Sigmoid colon (tissue), 7 donors: ENCODE measurements around the gene AIFM2. TPM values are rescaled to one million over a fixed set of nuclear protein-coding genes. Genes with fewer than 3 reads are reported as not detected.

Experiments
- DNase-seq: peaks from one replicate; pipeline ENCODE4 v3.0.0-alpha.2; 2019
- H3K27ac ChIP-seq, 4 donors: fragments of 200-600 bp; sonication (generic); one replicate each; pipeline ENCODE4 v1.5.1; 2016 to 2019; ENCODE audit warnings: mild to moderate bottlenecking in 1 of 4
- H3K27me3 ChIP-seq, 3 donors: fragments of 200-600 bp; sonication (generic); one replicate each; pipeline ENCODE4 v1.5.1; 2019; ENCODE audit warnings: mild to moderate bottlenecking in 1 of 3
- H3K36me3 ChIP-seq, 4 donors: fragments of 200-600 bp; sonication (generic); one replicate each; pipeline ENCODE4 v1.5.1; 2016 to 2019
- H3K4me1 ChIP-seq, 4 donors: fragments of 200-600 bp; sonication (generic); one replicate each; pipeline ENCODE4 v1.5.1; 2017 to 2019
- H3K4me3 ChIP-seq, 4 donors: fragments of 200-600 bp; sonication (generic); one replicate each; pipeline ENCODE4 v1.5.1; 2017 to 2019; ENCODE audit warnings: mild to moderate bottlenecking in 2 of 4, moderate library complexity in 1 of 4
- H3K9me3 ChIP-seq, 4 donors: fragments of 200-600 bp in 3 of 4; sonication (generic) in 3 of 4; one replicate each; pipeline versions ENCODE4 v1.5.1 to v1.6.1; 2013 to 2019
- EP300 ChIP-seq, 4 donors: sonication (generic); formaldehyde crosslinking; IDR thresholded peaks; one replicate each; pipeline ENCODE4 v1.6.1; 2017; ENCODE audit warnings: antibody characterized with exemption in 4 of 4
- POLR2A ChIP-seq, 2 donors: fragments of 450-650 bp; IDR thresholded peaks; one replicate each; pipeline ENCODE4 v1.6.1; 2016; ENCODE audit warnings: antibody characterized with exemption in 2 of 2, mild to moderate bottlenecking in 2 of 2, moderate library complexity in 2 of 2
- POLR2AphosphoS5 ChIP-seq, 4 donors: sonication (generic); formaldehyde crosslinking; IDR thresholded peaks; one replicate each; pipeline ENCODE4 v1.6.1; 2017; ENCODE audit warnings: antibody characterized with exemption in 4 of 4
- WGBS, 2 donors: extraction: QIAGEN DNeasy Blood & Tissue Kit; methylation state at CpG; one replicate each; pipeline ENCODE4 v1.1.7; 2013; 5-methylcytosine and 5-hydroxymethylcytosine counted together
- intact Hi-C: fragments of 100-400 bp; cut with DNase I; formaldehyde crosslinking; loops from one replicate; pipeline ENCODE4 v1.15.1; 2023
- polyA plus RNA-seq, 3 donors: library from polyadenylated mRNA; stranded (reverse); fragments of 200-250 nt; gene quantifications; one replicate each; pipeline ENCODE4 v1.2.3, GENCODE V29; 2013
- total RNA-seq, 4 donors: library from RNA; depleted of rRNA; stranded (reverse); fragments of >200 nt; gene quantifications; one replicate each; pipeline ENCODE4 v1.1.0, GENCODE V29; 2016
- TF ChIP-seq, protein P1 (sequence below), 4 experiments: fragments of 450-650 bp in 3 of 4; fragments of 200-600 bp in 1 of 4; IDR thresholded peaks; one replicate each; pipeline ENCODE4 v1.5.1; 2016 to 2019; ENCODE audit warnings: antibody characterized with exemption in 4 of 4, mild to moderate bottlenecking in 3 of 4, moderate library complexity in 2 of 4
- donor health status: healthy with polysubstance abuse.
- donor health status: Bipolar disorder and iron deficiency.
- donor health status: healthy.

Gene AIFM2
- total and polyA plus RNA-seq, 7 donors, result 10.2 to 26.8 (median 11.7) TPM

DNA sequence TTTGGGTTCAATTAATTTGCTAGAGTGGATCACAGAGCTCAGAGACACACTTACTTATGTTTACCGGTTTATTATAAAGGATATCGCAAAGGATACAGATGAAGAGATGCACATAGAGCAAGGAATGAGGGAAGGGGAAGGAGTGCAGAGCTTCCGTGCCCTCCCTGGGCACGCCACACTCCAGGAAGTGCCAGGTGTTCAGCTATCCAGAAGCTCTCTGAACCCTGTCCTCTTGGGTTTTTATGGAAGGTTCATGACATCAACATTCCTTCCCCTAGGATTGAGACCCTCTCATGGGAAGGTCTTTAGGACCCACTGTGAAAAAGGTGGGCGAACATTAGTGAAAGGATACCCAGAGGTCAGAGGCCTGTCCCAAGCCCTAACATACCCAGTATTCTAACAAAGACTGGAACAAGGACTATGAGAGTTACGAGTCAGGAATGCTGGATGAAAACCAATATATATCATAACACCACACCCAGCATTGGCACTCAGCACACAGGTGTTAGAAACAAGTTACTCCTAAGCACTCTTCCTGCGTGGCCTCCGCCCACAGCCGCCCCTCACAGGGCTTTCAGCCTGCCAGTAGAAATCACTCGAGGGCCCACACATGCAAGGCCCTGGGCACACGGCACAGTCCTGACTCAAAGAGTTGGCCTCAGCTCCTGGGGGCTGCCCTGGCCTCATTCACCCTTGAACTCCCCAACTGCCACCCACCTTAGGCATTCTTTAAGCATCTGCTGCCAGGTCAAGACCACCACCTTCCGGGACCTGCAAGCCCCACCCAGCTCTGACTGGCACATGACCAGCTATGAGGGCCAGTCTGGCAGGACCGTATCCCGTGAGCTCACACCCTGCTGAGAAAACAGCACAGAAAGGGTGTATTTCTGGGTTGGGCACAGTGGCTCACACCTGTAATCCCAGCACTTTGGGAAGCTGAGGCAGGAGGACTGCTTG is 5.6 kb upstream of the AIFM2 start:
- intact Hi-C loops, result no loop called here
- Histone ChIP-seq H3K4me3 (no peak overlapping the region), H3K4me1 (peaks cover 0 to 3% (median 3%) of the 10 kb centered on the region in 4 donors), H3K27me3 (no peaks in the 10 kb centered on the region), H3K36me3 (peaks cover 0 to 11% (median 3%) of the 10 kb centered on the region in 4 donors), H3K27ac (no peak overlapping the region), H3K9me3 (no peaks in the 10 kb centered on the region)
- 32 to 80% methylated on average over 14 of the region's 14 CpGs for WGBS, 2 donors
- TF ChIP-seq EP300 (IDR thresholded peaks at IDR 0.05) (no peak), POLR2A (IDR thresholded peaks at IDR 0.05) (no peak)
- TF ChIP-seq, protein P1, sequence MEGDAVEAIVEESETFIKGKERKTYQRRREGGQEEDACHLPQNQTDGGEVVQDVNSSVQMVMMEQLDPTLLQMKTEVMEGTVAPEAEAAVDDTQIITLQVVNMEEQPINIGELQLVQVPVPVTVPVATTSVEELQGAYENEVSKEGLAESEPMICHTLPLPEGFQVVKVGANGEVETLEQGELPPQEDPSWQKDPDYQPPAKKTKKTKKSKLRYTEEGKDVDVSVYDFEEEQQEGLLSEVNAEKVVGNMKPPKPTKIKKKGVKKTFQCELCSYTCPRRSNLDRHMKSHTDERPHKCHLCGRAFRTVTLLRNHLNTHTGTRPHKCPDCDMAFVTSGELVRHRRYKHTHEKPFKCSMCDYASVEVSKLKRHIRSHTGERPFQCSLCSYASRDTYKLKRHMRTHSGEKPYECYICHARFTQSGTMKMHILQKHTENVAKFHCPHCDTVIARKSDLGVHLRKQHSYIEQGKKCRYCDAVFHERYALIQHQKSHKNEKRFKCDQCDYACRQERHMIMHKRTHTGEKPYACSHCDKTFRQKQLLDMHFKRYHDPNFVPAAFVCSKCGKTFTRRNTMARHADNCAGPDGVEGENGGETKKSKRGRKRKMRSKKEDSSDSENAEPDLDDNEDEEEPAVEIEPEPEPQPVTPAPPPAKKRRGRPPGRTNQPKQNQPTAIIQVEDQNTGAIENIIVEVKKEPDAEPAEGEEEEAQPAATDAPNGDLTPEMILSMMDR (IDR thresholded peaks at IDR 0.05), result no peak
- peak; percentile 49 for DNase-seq

DNA sequence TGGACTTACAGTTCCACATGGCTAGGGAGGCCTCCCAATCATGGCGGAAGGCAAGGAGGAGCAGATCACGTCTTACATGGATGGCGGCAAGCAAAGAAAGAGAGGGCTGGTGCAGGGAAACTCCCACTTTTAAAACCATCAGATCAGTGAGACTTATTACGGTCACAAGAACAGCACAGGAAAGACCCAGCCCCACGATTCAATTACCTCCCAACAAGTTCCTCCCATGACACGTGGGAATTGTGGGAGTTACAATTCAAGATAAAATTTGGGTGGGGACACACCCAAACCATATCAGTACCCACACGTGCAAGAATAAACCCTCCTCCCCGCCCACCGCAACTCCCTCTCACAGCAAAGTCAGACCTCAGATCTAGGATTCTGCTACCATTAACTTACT is 4.5 kb upstream of the AIFM2 start:
- H3K36me3 ChIP-seq, result peaks cover 0 to 11% (median 3%) of the 10 kb centered on the region in 4 donors
- no peaks in the 10 kb centered on the region for H3K27me3 ChIP-seq
- H3K4me3 ChIP-seq, result no peak overlapping the region
- intact Hi-C loops, result no loop called here
- H3K4me1 ChIP-seq, result peaks cover 0 to 9% (median 6%) of the 10 kb centered on the region in 4 donors
- 66 to 84% methylated on average over 9 of the region's 9 CpGs for WGBS, 2 donors
- no peak overlapping the region for H3K27ac ChIP-seq
- TF ChIP-seq POLR2A (IDR thresholded peaks at IDR 0.05) (no peak), EP300 (IDR thresholded peaks at IDR 0.05) (no peak), POLR2AphosphoS5 (IDR thresholded peaks at IDR 0.05) (no peak)
- TF ChIP-seq, protein P1 (IDR thresholded peaks at IDR 0.05), result no peak
- no peaks in the 10 kb centered on the region for H3K9me3 ChIP-seq
- no peak for DNase-seq

DNA sequence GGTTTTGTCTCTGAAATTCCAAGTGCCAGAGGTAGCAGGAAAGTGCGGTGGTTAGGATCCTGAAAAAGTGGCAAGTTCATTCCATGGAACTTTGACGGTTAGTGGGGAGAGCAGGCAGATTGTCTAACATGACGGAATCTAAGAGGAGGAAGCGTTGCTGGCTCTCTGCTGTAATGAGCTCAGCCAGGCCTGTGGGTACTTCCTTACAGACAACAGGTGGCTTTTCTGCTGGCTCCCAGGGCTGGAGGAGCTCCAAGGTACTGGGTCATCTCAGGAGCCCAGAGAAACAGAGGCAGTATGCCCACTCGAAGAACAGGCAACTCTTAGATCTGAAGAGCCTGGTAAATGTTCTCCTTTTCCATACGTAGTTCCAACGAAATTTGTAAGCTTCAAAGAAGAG is 3.1 kb upstream of the AIFM2 start:
- peak; percentile 48 for DNase-seq
- H3K4me3 ChIP-seq, result no peak overlapping the region
- no peak for TF ChIP-seq EP300 (IDR thresholded peaks at IDR 0.05)
- TF ChIP-seq, protein P1 (IDR thresholded peaks at IDR 0.05), result no peak
- TF ChIP-seq POLR2A (IDR thresholded peaks at IDR 0.05), result no peak
- TF ChIP-seq POLR2AphosphoS5 (IDR thresholded peaks at IDR 0.05), result no peak
- intact Hi-C loops, result no loop called here
- 79 to 94% methylated on average over 7 of the region's 7 CpGs for WGBS, 2 donors
- H3K4me1 ChIP-seq, result peaks cover 0 to 21% (median 18%) of the 10 kb centered on the region in 4 donors
- no peaks in the 10 kb centered on the region for H3K9me3 ChIP-seq
- H3K27ac ChIP-seq, result no peak overlapping the region
- H3K36me3 ChIP-seq, result peaks cover 0 to 11% (median 3%) of the 10 kb centered on the region in 4 donors
- no peaks in the 10 kb centered on the region for H3K27me3 ChIP-seq

DNA sequence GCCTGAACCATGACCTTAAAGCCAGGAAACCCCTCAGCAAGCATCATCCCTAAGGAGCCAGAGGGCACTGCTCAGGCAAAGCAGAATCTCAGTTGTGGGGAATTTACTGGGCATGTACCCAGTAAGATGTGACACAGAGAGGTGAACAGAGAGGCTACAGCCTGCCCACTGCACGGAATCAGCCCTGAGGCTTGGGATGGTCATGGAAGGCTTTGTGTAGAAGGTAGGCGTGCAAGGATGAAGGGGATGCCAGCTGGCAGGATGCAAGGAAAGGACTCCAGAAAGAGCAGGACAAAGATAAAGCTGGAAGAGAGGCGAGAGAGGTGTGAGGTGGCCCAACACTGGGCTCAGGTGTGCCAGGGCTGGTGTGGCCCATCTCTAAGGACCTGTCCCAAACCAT is 2.4 kb upstream of the AIFM2 start:
- intact Hi-C loops, result no loop called here
- peak; percentile 42 for DNase-seq
- H3K9me3 ChIP-seq, result no peaks in the 10 kb centered on the region
- TF ChIP-seq POLR2A (IDR thresholded peaks at IDR 0.05) (no peak), EP300 (IDR thresholded peaks at IDR 0.05) (no peak), POLR2AphosphoS5 (IDR thresholded peaks at IDR 0.05) (no peak)
- TF ChIP-seq, protein P1 (IDR thresholded peaks at IDR 0.05), result no peak
- peaks cover 0 to 11% (median 3%) of the 10 kb centered on the region in 4 donors for H3K36me3 ChIP-seq
- WGBS, 2 donors, result 95 to 97% methylated on average over 3 of the region's 3 CpGs
- peaks cover 0 to 21% (median 18%) of the 10 kb centered on the region in 4 donors for H3K4me1 ChIP-seq
- no peaks in the 10 kb centered on the region for H3K27me3 ChIP-seq
- H3K4me3 ChIP-seq, result no peak overlapping the region
- no peak overlapping the region for H3K27ac ChIP-seq
